ENCODE data around the gene LUC7L3. TPM values are rescaled to one million over a fixed set of nuclear protein-coding genes. Genes with fewer than 3 reads are reported as not detected.

LUC7L3 gene
- total and polyA plus RNA-seq, 2 of the 13 experiments (the other 11 are each of a cell fraction or from before 2014, with no cell fraction given): 108 to 120 TPM

DNA sequence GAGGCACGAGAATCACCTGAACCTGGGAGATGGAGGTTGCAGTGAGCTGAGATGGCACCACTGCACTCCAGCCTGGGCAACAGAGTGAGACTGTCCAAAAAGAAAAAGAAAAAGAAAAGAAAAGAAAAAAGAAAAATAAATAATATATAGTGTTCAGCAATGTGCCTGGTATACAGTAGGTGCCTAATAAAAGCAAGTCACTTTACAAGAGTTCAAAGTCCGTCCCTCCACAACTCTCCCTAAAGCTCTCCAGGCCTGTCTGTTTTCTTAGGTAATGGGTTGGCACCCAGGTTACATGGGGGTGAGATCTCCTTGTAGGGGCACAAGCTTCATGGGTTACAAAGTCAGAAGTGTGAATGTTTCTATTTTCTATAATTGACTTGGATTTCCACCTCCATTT lies 64.5 kb downstream of the LUC7L3 start:
- Histone ChIP-seq H3K79me2 (ENCODE audit: insufficient read depth, low read length) (no peaks in the 10 kb centered on the region), H3K36me3 (replicated peaks in 1 of 2; ENCODE audit: control insufficient read depth in 1 of 2, insufficient read depth in 2 of 2, low read length in 2 of 2) (no peaks in the 10 kb centered on the region), H3K27me3 (ENCODE audit: control insufficient read depth in 1 of 2, insufficient read depth in 2 of 2, low read length in 2 of 2) (0 out of 5 replicates have a peak, but pooled peaks cover 0 to 2% of the 10 kb centered on the region in 2 experiments), H3K4me3 (replicated peaks in 1 of 3; ENCODE audit: insufficient read depth in 1 of 3, low read depth in 2 of 3, low read length in 3 of 3) (no peak overlapping the region), H3K9me3 (ENCODE audit: low read length) (no peaks in the 10 kb centered on the region), H3K4me1 (ENCODE audit: insufficient read depth, low read length) (peaks cover 23% of the 10 kb centered on the region), H3K27ac (ENCODE audit: extremely low read length, insufficient read depth, low read length) (no peak overlapping the region), H4K20me1 (ENCODE audit: insufficient read depth, low read length) (no peaks in the 10 kb centered on the region), H2AFZ (ENCODE audit: low read length) (no peak overlapping the region), H3K4me2 (ENCODE audit: low read depth, low read length) (no peak overlapping the region), H3K9ac (ENCODE audit: insufficient read depth, low read depth, low read length) (no peak overlapping the region)
- WGBS (ENCODE audit: low lambda C conversion rate): 39% methylated on average over 2 of the region's 2 CpGs
- ATAC-seq (no peak), DNase-seq (ENCODE audit: low spot score) (no peak), FAIRE-seq (no peak)
- in situ Hi-C loops (cut with HindIII; ENCODE audit: extremely low pct_ligation_motif_present, low pct_unique_long_range_greater_than_20kb) (loop anchor here (5.0 kb wide), 1 partner anchor 173 kb away; no protein-coding TSS in a partner anchor), intact Hi-C loops (cut with micrococcal nuclease; ENCODE audit: unreplicated experiment) (loop anchor here (1.0 kb wide), 2 partner anchors 58 to 172 kb away; no protein-coding TSS in a partner anchor)
- ChIA-PET POLR2A (interaction anchor here (1.4 to 1.6 kb wide), 2 partner anchors 77 to 122 kb away, joined by 3 to 8 read pairs; partner anchors contain the start of gene ANKRD40), CTCF (ENCODE audit: low intra/inter-chr PET ratio, low total read pairs) (interaction anchor here (0.8 to 4.4 kb wide), 5 partner anchors 34 to 233 kb away, joined by 3 to 94 read pairs (median 8); no protein-coding TSS in a partner anchor)
- TF ChIP-seq ZNF878 (CRISPR knock-in tag; IDR thresholded peaks at IDR 0.05) (no peak), ZKSCAN8 (CRISPR knock-in tag; IDR thresholded peaks at IDR 0.05; ENCODE audit: borderline replicate concordance) (peak; percentile 97), THAP11 (CRISPR knock-in tag; IDR thresholded peaks at IDR 0.05) (no peak)
- no TSS peak for BruUV-seq (replicated peaks)

DNA sequence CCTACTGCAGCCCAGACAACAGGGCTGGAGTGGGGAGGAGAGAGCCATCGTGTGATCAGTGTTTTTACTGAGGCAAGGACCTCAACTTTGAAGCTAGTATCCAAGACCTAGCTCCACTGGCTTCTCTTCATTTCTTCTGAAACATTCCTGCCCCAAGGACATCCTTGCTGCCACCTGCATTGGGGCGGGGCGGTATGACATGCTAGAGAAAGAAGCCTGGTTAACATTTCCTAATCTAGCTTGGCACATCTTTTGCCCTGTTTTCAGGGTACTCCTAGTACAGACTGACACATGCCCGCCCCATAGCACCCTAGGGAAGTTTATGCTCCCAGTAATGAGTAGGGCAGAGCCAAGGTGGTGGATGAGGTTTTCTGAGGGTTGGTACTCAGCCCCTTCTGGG lies 65.7 kb downstream of the LUC7L3 start:
- no peak for DNase-seq (ENCODE audit: low spot score)
- no TSS peak for BruUV-seq (replicated peaks)
- Histone ChIP-seq H3K9ac (ENCODE audit: insufficient read depth, low read depth, low read length) (no peak overlapping the region), H3K9me3 (ENCODE audit: low read length) (no peaks in the 10 kb centered on the region), H3K36me3 (replicated peaks in 1 of 2; ENCODE audit: control insufficient read depth in 1 of 2, insufficient read depth in 2 of 2, low read length in 2 of 2) (no peaks in the 10 kb centered on the region), H3K27ac (ENCODE audit: extremely low read length, insufficient read depth, low read length) (no peak overlapping the region), H3K79me2 (ENCODE audit: insufficient read depth, low read length) (no peaks in the 10 kb centered on the region), H3K4me1 (ENCODE audit: insufficient read depth, low read length) (peaks cover 23% of the 10 kb centered on the region), H3K27me3 (ENCODE audit: control insufficient read depth in 1 of 2, insufficient read depth in 2 of 2, low read length in 2 of 2) (no peaks in the 10 kb centered on the region), H3K4me2 (ENCODE audit: low read depth, low read length) (no peak overlapping the region), H2AFZ (ENCODE audit: low read length) (no peak overlapping the region), H4K20me1 (ENCODE audit: insufficient read depth, low read length) (no peaks in the 10 kb centered on the region), H3K4me3 (replicated peaks in 1 of 3; ENCODE audit: insufficient read depth in 1 of 3, low read depth in 2 of 3, low read length in 3 of 3) (no peak overlapping the region)
- WGBS (ENCODE audit: low lambda C conversion rate): 58% methylated on average over 4 of the region's 4 CpGs
- ChIA-PET CTCF (ENCODE audit: low intra/inter-chr PET ratio, low total read pairs) (interaction anchor here (4.4 kb wide), 1 partner anchor 57 kb away, joined by 94 read pairs; no protein-coding TSS in a partner anchor), POLR2A (no interaction called here)
- no peak for ATAC-seq
- in situ Hi-C loops (cut with HindIII; ENCODE audit: extremely low pct_ligation_motif_present, low pct_unique_long_range_greater_than_20kb): loop anchor here (5.0 kb wide), 1 partner anchor 57 kb away; no protein-coding TSS in a partner anchor
- intact Hi-C loops (cut with micrococcal nuclease; ENCODE audit: unreplicated experiment): no loop called here
- FAIRE-seq: no peak
- TF ChIP-seq ZFP36L2 (CRISPR knock-in tag; IDR thresholded peaks at IDR 0.05) (no peak), HMGA1 (CRISPR knock-in tag; conservative IDR thresholded peaks at IDR 0.05) (no peak), ZNF17 (CRISPR knock-in tag; IDR thresholded peaks at IDR 0.05) (no peak), ZNF878 (CRISPR knock-in tag; IDR thresholded peaks at IDR 0.05) (no peak), ZSCAN25 (CRISPR knock-in tag; IDR thresholded peaks at IDR 0.05) (no peak), SMARCE1 (IDR thresholded peaks at IDR 0.05; ENCODE audit: borderline replicate concordance) (no peak), RAD21 (CRISPR knock-in tag; IDR thresholded peaks at IDR 0.05) (no peak)
- TF ChIP-seq, protein P1, sequence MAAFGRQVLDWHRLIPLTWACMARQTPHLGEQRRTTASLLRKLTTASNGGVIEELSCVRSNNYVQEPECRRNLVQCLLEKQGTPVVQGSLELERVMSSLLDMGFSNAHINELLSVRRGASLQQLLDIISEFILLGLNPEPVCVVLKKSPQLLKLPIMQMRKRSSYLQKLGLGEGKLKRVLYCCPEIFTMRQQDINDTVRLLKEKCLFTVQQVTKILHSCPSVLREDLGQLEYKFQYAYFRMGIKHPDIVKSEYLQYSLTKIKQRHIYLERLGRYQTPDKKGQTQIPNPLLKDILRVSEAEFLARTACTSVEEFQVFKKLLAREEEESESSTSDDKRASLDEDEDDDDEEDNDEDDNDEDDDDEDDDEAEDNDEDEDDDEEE (CRISPR knock-in tag; IDR thresholded peaks at IDR 0.05): no peak
- TF ChIP-seq, protein P2, sequence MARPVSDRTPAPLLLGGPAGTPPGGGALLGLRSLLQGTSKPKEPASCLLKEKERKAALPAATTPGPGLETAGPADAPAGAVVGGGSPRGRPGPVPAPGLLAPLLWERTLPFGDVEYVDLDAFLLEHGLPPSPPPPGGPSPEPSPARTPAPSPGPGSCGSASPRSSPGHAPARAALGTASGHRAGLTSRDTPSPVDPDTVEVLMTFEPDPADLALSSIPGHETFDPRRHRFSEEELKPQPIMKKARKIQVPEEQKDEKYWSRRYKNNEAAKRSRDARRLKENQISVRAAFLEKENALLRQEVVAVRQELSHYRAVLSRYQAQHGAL (CRISPR knock-in tag; IDR thresholded peaks at IDR 0.05; ENCODE audit: not compliant biosample characterization): no peak
- TF ChIP-seq, protein P3, sequence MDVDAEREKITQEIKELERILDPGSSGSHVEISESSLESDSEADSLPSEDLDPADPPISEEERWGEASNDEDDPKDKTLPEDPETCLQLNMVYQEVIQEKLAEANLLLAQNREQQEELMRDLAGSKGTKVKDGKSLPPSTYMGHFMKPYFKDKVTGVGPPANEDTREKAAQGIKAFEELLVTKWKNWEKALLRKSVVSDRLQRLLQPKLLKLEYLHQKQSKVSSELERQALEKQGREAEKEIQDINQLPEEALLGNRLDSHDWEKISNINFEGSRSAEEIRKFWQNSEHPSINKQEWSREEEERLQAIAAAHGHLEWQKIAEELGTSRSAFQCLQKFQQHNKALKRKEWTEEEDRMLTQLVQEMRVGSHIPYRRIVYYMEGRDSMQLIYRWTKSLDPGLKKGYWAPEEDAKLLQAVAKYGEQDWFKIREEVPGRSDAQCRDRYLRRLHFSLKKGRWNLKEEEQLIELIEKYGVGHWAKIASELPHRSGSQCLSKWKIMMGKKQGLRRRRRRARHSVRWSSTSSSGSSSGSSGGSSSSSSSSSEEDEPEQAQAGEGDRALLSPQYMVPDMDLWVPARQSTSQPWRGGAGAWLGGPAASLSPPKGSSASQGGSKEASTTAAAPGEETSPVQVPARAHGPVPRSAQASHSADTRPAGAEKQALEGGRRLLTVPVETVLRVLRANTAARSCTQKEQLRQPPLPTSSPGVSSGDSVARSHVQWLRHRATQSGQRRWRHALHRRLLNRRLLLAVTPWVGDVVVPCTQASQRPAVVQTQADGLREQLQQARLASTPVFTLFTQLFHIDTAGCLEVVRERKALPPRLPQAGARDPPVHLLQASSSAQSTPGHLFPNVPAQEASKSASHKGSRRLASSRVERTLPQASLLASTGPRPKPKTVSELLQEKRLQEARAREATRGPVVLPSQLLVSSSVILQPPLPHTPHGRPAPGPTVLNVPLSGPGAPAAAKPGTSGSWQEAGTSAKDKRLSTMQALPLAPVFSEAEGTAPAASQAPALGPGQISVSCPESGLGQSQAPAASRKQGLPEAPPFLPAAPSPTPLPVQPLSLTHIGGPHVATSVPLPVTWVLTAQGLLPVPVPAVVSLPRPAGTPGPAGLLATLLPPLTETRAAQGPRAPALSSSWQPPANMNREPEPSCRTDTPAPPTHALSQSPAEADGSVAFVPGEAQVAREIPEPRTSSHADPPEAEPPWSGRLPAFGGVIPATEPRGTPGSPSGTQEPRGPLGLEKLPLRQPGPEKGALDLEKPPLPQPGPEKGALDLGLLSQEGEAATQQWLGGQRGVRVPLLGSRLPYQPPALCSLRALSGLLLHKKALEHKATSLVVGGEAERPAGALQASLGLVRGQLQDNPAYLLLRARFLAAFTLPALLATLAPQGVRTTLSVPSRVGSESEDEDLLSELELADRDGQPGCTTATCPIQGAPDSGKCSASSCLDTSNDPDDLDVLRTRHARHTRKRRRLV (CRISPR knock-in tag; IDR thresholded peaks at IDR 0.05): no peak
